Lower lobe of right lung (tissue), 2 donors: ENCODE measurements around the gene TMEM178B. TPM values are rescaled to one million over a fixed set of nuclear protein-coding genes. Genes with fewer than 3 reads are reported as not detected.

Experiments used
- ATAC-seq, 2 donors: fragments of 200-7000 bp; cut with Tn5 transposase; one replicate each; pipeline ENCODE4 v1.9.1; 2020 to 2022; ENCODE audit warnings: mild to moderate bottlenecking in 2 of 2, moderate library complexity in 2 of 2
- DNase-seq: peaks from one replicate; pipeline ENCODE4 v3.0.0-alpha.2; 2020
- H3K27ac ChIP-seq: fragments of 200-600 bp; one replicate; pipeline ENCODE4 v1.8.0; 2022
- H3K27me3 ChIP-seq: fragments of 200-600 bp; one replicate; pipeline ENCODE4 v1.8.0; 2022; ENCODE audit warnings: low read depth
- H3K36me3 ChIP-seq: fragments of 200-600 bp; one replicate; pipeline ENCODE4 v1.8.0; 2022; ENCODE audit warnings: mild to moderate bottlenecking
- H3K4me1 ChIP-seq: fragments of 200-600 bp; one replicate; pipeline ENCODE4 v1.8.0; 2022
- H3K4me3 ChIP-seq: fragments of 200-600 bp; one replicate; pipeline ENCODE4 v1.8.0; 2022; ENCODE audit warnings: mild to moderate bottlenecking
- H3K9me3 ChIP-seq: fragments of 200-600 bp; one replicate; pipeline ENCODE4 v1.8.0; 2022
- CTCF ChIP-seq: fragments of 200-600 bp; IDR thresholded peaks from one replicate; pipeline ENCODE4 v1.8.0; 2022; ENCODE audit warnings: antibody characterized with exemption, mild to moderate bottlenecking
- intact Hi-C: fragments of 100-400 bp; cut with DNase I; formaldehyde crosslinking; loops from one replicate; pipeline ENCODE4 v1.11.0; 2022
- total RNA-seq: library from RNA; stranded (reverse); fragmentation: NEBNext Ultra II Directional; extraction: Animal tissue kit (Norgen Biotek cat#: 25700); gene quantifications from one replicate; pipeline ENCODE4 v1.2.1, GENCODE V29; 2021
- donor health status: DM: no; HTN: yes; CAD: no; lungs with severe emphysema.

TMEM178B gene
- total RNA-seq, 1 donor from 2014 or later: 0.18 TPM

- Histone ChIP-seq H3K4me1 (no peaks in the 10 kb centered on the region), H3K36me3 (no peaks in the 10 kb centered on the region), H3K4me3 (no peak overlapping the region), H3K9me3 (no peaks in the 10 kb centered on the region), H3K27ac (no peak overlapping the region), H3K27me3 (no peaks in the 10 kb centered on the region)
- intact Hi-C loops: no loop called here
- TF ChIP-seq CTCF: no peak
- ATAC-seq (no peak), DNase-seq (no peak)
Measured at GRCh38 chr7:141411133-141411532, 337.3 kb downstream of the TMEM178B start.

GRCh38 chr7:141415999-141416398 lies 342.1 kb downstream of the TMEM178B start:
- Histone ChIP-seq H3K9me3 (no peaks in the 10 kb centered on the region), H3K27ac (no peak overlapping the region), H3K4me3 (no peak overlapping the region), H3K4me1 (no peaks in the 10 kb centered on the region), H3K27me3 (no peaks in the 10 kb centered on the region), H3K36me3 (no peaks in the 10 kb centered on the region)
- ATAC-seq: no peak
- intact Hi-C loops: no loop called here
- DNase-seq: no peak
- no peak for TF ChIP-seq CTCF

GRCh38 chr7:141416650-141417270 lies 342.9 kb downstream of the TMEM178B start:
- no peak for TF ChIP-seq CTCF
- Histone ChIP-seq H3K27me3 (no peaks in the 10 kb centered on the region), H3K4me3 (no peak overlapping the region), H3K36me3 (no peaks in the 10 kb centered on the region), H3K27ac (no peak overlapping the region), H3K4me1 (no peaks in the 10 kb centered on the region), H3K9me3 (no peaks in the 10 kb centered on the region)
- ATAC-seq: no peak
- no peak for DNase-seq
- intact Hi-C loops: no loop called here

- intact Hi-C loops: no loop called here
- no peaks in the 10 kb centered on the region for H3K9me3 ChIP-seq
- H3K36me3 ChIP-seq: no peaks in the 10 kb centered on the region
Measured at GRCh38 chr7:141417506-141417905, 343.6 kb downstream of the TMEM178B start.

GRCh38 chr7:141418066-141418465 lies 344.2 kb downstream of the TMEM178B start:
- no peak for TF ChIP-seq CTCF
- no peak for ATAC-seq
- Histone ChIP-seq H3K9me3 (no peaks in the 10 kb centered on the region), H3K27me3 (no peaks in the 10 kb centered on the region), H3K36me3 (no peaks in the 10 kb centered on the region), H3K27ac (no peak overlapping the region), H3K4me1 (no peaks in the 10 kb centered on the region), H3K4me3 (no peak overlapping the region)
- no peak for DNase-seq
- intact Hi-C loops: no loop called here

More at GRCh38 chr7:141417506-141417905, 343.6 kb downstream of the TMEM178B start:
- no peak for ATAC-seq
- H3K4me3 ChIP-seq: no peak overlapping the region
- no peaks in the 10 kb centered on the region for H3K27me3 ChIP-seq
- no peak for DNase-seq
- no peak overlapping the region for H3K27ac ChIP-seq
- H3K4me1 ChIP-seq: no peaks in the 10 kb centered on the region
- no peak for TF ChIP-seq CTCF

- H3K9me3 ChIP-seq: no peaks in the 10 kb centered on the region
- ATAC-seq: no peak
- no peaks in the 10 kb centered on the region for H3K36me3 ChIP-seq
- H3K27ac ChIP-seq: no peak overlapping the region
- no peak for TF ChIP-seq CTCF
- H3K27me3 ChIP-seq: no peaks in the 10 kb centered on the region
- H3K4me1 ChIP-seq: no peaks in the 10 kb centered on the region
- intact Hi-C loops: no loop called here
- DNase-seq: no peak
- no peak overlapping the region for H3K4me3 ChIP-seq
Measured at GRCh38 chr7:141421306-141421705, 347.4 kb downstream of the TMEM178B start.
